ENCODE results near the gene RNF207.

Gene RNF207

DNA sequence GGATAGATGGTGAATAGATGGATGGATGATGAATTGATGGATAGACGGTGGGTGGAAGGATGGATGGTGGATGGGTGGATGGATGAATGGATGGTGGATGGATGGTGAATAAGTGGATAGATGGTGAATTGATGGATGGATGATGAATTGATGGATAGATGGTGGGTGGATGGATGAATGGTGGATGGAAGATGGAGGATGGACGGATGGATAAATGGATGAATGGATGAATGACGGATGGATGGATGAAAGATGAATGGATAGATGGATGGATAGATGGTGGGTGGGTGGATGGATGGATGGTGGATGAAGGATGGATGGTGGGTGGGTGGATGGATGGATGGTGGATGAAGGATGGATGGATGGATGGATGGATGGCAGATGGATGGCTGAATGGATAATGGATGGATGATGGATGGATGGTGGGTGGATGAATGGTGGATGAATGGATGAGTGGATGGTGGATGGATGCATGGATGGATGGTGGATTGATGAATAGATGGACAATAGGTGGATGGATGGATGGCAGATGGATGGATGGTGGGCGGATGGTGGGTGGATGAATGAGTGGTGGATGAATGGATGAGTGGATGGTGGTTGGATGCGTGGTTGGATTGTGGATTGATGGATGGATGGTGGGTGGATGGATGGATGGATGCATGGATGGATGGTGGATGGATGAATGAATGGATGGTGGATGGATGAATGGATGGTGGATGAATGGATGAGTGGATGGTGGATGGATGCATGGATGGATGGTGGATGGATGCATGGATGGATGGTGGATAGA is 31.1 kb upstream of the RNF207 start:
- no peak for DNase-seq (ENCODE audit: low read depth, low spot score)

DNA sequence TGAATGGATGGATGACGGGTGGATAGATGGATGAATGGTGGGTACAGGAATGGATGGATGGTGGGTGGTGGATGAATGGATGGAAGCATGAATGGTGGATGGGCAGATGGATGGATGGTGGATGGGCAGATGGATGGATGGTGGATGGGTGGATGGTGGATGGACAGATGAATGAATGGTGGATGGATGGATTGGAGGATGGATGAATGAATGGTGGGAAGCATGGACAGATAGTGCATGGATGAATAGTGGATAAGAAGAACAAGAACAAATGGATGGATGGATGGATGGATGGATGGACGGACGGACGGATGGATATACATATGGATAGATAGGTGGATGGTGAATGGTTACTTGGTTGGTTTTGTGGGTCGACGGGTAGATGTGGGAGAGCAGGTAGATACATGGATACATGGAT is 30.5 kb upstream of the RNF207 start:
- DNase-seq (ENCODE audit: low read depth, low spot score), result no peak

DNA sequence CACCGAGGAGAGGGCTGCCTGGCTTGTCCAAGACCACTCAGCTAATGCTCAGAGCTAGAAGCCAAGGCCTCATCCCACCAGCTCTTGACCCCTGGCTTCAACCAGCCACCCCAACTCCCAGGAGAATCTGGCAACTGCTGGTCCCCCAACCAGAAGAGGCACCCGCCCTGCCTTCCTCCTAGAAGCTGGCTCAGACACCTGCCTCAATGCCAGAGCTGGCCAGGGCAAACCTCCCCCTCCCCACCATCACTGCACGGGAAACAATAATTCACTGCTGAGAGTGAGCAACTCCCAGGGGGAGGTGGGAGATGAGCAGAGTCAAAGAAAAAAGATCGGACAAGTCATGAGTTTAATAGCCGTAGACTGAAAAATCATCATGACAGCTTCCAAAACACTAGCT is 29.1 kb upstream of the RNF207 start:
- no peak for DNase-seq (ENCODE audit: low read depth, low spot score)

DNA sequence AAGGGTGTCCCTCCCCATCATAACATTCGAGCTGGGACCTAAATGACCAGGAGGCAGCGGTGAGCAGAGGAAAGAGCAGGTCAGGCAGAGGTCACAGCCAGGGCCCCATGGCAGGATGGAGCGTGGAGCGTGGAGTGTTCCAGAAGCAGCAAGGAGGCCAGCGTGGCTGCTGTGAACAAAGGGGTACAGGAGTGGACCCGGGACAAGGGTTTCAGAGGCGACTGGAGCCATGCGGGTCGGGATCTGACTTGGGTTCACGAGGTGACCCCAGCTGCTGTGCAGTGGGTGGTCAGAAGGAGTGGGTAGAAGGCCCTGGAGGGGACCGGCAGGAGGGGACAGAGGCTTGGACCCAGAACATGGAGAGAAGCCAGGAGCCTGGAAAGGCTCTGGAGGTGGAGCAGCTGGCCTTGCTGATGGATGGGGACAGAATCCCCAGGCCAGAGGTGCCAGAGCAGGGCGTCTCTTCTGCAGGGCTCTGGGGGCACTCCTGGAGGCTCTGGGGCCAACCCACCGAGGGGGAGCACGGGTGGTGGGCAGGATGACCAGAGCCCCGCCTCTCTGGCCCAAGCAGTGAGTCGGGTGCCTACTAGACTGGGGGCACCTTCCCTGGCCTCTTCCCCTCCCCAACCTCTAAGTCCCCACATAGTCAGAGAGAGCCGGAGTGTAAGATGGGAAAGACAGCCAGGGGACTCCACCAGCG is 28.1 kb upstream of the RNF207 start:
- no peak for DNase-seq (ENCODE audit: low read depth, low spot score)

DNA sequence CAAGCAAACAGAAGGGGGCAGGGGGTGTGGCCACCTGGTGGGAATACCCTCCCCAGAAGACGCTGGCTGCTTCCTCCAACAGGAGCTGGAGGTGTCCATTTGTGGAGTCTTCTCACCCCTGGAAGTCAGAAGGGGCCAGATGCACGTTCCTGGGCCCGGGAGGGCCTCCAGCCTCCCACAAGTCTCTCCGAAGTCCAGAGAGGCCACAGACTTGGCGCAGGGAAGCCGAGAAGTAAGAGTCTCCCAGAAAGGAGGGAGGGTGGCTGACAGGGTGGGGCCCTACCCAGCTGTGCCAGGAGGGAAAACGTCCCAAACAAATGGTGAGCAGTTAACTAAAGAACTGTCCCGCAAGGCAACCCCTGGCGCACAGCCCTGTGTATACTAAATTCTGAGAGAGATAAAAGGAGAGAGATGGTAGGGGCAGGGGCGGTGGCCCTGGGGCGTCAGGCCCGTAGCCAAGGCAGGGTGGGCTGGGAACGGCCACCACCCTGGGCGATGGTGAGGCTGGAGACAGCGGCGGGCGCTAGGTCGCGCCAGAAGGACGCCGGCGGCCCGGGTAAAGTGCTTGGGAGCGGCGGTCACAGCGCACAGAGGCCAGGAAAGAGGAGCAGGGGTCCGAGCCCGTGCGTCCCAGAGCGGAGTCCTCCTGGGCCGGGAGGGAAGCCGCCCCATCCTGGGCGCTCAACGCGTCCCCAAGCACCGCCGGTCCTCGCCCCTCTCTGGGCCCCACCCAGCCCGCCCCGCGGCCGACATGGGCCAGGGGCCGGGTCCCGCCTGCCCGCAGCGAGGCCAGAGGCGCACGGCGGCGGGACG is 27.0 kb upstream of the RNF207 start:
- no peak for DNase-seq (ENCODE audit: low read depth, low spot score)

DNA sequence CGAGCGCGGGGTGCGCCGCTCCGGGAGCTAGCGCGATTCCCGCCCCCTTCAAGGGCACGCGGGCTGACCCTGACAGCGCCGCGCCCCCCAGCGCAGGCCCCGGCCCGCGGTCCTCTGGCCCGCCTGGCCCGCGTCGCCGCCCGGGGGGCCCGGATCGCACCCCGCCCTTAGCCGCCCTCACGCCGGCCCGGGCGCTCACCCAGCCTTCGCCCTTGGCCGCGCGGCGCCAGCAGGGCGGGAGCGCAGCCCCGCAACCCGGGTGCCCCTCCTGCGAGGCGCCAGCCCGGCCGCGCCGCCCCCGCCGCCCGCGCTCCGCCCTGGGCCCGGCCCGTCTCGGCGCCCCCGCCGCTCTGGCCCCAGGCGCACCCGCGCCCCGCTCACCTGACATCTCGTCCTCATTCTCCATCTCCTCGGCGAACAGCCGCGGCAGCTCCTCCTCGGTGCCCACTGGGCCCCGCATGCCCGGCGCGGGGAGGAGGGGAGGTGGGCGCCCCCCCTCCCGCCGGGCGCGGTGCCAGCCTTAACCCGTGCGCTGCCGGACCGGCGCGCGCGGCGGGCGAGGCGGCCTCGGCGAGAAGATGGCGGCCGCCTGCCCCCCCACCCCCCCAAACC is 26.2 kb upstream of the RNF207 start:
- DNase-seq (ENCODE audit: low read depth, low spot score), result no peak

DNA sequence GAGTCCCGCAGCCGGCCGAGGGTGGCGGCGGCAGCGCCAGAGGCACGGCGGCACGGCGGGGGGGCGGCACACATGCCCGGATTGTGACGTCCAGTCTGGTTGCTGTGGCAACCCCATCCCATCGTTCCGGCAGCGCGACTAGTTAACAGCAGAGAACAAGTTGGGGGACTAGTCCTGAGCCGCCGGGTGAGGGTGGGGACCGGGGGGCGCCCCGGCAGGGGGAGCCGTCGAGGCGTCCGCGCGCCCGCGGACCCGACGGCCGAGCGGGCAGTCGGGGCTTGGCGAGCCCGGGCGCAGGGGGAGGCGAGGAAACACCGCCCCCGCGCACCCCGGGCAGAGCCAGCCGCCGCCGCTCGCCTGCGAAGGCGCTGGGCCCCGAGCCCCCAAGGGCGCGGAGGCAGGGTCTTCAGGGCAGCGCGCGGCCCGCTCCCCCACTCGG is 25.6 kb upstream of the RNF207 start, which contains the start of gene CHD5:
CHD5 (minus strand) TSS at position 54 of the 439 bp plus-strand sequence. CDS start 298 bp downstream, outside the sequence.
- no peak for DNase-seq (ENCODE audit: low read depth, low spot score)

DNA sequence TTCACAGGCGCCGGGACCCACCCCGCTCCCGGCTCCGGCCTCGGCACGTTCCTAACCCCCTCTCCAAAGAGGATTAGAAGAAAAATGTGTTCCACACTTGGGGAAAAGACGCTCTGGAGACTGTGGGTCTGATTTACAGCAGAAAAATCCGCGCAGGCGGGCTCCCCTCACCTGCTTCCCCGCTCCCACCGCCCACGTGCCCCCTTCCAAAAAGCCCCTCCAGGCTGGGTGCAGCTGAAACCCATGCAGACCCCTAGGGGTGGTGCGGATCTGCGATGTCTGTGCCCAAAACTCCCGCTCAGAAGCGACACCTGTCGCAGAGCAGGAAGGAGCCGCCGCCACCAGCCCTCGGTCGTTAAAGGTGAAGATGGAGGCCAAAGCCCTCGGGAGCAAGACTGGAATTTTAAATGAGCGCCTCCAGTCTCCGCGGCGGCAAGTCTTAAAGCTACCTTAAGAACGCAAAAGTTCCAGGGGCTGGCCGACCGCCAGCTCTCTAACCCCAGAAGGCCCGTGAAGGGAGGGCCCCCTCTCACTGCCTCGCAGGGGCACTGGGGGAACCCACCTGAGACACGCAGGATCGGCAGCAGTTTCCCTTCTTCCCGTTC is 25.1 kb upstream of the RNF207 start:
- DNase-seq (ENCODE audit: low read depth, low spot score), result no peak

DNA sequence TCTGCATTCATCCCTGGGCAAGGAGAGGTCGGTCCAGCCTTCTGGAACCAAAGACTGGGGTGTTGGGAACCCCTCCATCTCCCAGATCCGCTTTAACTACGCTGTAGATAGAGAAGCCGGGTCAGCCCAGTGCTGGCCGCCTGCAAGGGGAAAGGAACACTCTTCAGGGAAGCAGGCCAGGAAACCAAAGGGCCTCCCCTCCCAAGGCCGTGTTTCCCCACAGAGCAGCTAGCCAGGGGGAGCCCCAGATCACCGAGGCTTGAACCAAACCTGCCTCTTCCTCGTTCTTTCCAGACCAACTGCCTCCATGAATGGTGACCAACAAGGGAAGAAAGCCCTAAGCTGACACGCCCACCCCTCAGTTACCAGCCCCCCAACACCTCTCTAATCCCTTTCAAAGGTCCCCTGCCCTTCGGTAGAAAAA is 24.6 kb upstream of the RNF207 start:
- DNase-seq (ENCODE audit: low read depth, low spot score), result no peak

DNA sequence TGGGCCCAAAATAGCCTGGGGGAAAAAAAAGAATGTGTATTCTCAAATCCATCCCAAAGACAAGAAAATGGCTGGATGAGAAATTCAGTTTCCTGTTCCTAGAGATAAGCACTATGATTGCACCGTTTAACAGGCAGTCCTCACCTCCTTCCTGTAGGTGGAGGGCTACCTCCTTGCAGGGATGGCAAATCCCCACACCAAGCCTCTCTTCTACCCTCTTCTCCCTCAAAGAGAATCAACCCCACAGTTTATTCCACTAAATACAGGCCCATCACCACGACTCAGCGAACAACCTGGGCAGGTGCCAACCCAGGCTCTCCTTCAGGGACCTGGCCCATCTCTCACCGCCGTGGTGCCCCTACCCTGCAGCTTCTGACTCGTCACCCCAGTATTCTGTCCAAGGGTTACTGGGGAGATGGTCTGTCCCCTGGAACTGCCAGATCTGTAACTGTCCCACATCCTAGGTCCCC is 22.4 kb upstream of the RNF207 start:
- no peak for DNase-seq (ENCODE audit: low read depth, low spot score)

DNA sequence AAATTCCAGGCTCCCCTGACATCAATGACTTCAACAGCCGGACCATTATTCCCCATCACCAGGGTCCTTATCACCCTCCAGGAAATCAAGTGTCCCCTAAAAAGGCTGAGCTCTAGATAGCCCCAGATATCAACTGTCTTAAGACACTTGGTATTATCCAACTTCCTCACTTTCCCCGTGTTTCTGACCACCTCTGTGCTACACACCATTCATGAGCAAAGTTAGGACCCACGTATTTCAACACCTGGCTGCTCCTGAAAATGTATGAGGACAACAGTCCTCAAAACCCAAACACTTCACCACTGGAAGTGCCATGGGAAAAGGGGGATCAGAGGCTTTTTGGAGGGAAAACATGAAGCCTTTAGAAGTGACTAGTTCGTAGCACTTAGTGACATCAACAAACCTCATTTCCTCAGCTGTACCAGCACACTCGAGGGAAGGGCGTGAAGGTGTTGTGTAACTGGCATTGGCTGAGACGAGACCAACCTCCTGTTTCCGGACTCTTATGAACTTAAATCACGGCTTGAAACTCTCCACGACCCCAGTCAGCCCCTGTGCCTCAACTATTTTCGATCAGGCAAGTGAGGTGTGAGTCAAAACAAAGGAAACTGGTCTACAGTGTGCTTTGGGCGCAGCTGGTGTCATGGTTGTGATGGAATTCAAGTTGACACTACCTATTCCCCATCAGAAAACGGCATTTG is 21.7 kb upstream of the RNF207 start:
- DNase-seq (ENCODE audit: low read depth, low spot score), result no peak

DNA sequence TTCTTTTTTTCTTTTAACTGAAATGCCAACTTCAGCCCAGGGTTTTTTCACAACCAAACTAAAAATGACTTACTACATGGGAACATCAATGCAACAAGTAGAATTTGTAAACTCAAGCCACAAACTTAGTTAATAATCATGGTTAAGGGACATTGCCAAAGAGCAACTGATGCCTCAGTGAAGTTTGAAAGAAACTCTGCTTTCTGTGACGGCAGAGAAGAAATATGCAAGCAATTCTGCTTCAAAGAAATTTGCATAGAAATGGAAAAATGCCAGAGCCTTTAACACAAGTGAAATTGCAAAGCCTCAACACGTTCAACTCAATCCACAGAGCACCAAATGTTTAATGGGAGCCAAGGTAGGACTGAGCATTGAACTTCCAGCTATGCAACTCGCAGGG is 20.8 kb upstream of the RNF207 start:
- no peak for DNase-seq (ENCODE audit: low read depth, low spot score)

DNA sequence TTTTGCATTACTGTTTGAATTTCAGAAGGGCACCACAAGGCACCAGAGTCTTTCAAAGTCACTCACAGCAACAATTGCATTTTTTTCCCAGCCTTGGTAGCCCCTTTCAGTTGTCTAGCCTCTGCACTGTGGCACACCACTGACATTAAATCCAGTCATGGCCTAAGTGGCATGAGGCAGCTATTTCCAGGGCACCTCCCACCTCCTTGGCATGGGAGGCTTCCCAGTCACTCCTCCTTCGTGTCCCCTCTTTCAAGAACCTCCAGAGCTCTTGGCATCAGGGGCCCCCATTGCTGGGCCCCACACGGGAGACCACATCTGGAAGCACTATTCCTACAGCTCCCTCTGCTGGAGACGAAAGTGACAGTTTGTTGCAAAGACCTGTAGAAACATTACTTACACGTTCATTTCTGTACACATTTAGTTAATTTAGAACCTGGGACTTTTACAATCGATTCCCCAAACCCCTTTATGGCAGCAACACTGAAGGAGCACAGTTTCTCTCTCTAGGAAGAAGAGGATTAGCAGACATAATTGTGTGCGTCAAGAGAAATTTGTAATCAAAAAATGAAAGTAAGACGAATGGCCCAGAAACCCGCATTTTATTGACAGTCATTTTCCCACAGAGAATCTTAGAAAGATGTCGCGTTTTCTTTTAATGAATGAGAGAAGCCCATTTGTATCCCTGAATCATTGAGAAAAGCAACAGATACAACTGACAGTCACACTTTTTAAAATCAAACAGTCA is 20.1 kb upstream of the RNF207 start:
- no peak for DNase-seq (ENCODE audit: low read depth, low spot score)

DNA sequence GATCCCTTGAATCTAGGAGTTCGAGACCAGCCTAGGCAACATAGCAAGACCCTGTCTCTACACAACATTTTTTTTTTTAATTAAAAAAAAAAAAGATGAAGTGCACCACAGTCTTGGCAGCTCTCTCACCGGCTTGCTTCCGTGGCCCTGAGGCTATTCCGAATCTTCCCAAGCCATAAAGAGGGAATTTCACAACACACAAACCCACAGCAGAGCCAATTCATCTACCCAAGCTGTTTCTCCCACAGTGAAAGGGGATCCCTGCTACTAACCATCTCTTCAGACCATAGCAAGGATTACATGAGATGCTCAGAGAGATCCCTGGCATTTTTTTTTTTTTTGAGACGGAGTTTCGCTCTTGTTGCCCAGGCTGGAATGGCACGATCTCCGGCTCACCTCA is 17.5 kb upstream of the RNF207 start:
- DNase-seq (ENCODE audit: low read depth, low spot score), result no peak

DNA sequence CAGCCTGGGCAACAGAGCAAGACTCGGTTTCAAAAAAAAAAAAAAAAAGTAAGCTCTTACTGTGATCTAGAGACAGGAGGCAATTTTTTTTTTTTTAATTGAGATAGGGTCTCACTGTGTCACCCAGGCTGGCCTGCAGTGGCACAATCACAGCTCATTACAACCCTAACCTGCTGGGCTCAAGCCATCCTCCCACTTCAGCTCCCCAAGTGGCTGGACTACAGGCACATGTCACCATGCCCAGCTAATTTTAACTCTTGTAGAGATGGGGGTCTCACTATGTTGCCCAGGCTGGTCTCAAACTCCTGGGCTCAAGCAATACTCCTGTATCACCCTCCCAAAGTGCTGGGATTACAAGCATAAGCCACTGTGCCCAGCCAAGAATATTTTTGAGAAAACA is 14.0 kb upstream of the RNF207 start:
- DNase-seq (ENCODE audit: low read depth, low spot score), result no peak

DNA sequence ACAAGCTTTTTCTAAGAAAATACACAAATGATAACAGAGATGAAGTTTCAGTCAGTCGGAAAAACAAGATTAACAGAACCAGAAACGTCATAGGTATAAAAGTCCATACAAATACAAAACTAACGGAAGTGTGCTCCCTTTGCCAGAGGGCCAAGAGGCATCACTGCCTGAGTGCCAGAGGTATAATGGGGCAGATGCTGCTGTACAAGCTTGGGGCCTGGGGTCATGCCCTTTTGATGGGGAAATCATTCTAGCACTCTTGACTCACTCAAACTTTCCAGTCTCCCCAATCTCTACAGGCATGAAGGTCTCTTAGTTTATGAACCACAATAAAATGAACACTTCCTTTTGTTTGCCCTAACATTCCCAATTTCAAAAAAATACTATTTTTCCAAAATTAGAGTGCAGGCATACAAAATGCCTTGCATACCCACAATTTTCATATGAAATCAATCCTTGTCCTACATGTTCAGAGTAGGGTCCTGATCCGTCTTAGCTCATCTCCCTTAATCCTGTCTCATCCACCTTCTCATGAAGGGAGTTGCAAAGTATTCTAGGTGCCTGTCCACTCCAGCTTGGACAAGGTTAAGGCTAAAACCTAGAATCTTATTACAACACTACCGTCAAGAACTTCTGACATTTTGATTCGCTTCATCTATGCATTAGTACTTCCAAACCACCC is 8.0 kb upstream of the RNF207 start:
- no peak for DNase-seq (ENCODE audit: low read depth, low spot score)

DNA sequence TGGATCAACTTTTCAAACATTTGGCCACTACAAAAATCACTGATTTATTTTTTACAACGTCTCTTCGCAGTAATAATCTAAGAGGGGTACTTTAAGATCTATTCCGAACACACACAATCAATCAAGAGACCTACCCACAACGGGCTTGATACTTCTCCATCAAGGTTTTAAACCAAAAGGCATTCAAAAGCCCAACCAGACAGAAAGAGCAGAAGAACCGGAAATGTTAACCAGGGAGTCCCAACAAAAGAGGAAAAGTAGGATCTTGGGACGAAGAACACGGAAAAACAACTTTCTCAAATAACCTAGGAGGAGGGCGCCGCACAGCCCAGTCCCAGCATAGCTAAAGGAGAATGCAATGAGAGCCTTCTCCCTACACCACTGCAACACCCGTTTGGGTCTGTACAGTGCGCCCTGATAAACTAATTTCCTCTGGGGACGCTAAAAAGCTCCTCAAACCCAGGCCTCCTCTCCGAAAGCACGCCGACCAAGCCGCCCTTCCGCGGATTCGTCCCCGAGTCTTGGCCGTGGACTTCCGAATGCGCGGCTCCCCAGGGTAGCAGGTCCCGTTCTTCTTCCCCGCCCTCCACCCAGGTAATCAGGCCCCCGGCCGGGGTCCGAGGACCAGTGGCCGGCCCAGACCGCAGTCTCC is 7.1 kb upstream of the RNF207 start:
- no peak for DNase-seq (ENCODE audit: low read depth, low spot score)

DNA sequence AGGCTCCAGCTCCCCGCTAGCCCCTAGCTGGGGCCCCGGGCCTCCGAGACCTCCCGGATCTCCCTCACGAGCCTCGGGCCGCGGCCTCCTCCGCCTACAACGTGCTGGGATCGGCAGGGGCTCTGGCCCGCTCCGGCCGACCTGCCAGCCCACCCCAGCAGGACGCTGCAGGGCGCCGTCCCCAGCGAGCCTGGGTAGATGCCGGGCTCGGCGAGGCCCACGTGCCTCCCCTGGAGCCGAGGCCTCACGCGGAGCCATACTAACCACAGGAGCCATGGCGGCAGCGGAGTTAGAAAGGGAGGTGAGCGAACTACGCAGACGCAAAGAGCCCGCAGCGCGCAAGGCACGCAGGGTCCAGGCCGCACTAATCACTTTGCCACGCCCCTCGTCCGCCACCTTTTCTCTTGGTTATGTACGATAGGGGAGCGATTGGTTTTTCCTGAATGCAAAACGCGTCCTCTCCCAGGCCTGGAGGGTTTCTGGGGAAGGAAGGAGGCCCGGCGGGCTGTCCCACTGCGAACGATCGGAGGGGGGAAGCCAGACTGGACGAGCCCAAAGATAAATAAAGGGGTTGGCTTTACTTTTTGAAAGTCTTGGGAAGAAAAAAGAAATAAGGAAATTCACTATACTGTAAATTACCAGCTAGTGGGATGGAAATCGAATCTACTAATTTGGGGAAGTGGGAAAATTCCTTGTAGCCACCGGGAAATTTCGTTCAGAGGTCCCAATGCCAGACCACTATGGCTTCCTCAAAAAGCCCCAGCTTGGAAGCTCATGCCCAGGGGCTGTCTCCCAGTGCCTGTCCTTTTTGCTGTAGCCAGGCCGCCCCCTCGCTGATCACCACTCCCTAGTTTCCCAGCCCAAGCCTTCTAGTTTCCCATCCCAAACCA is 6.4 kb upstream of the RNF207 start, which contains the start of gene RPL22:
RPL22 (minus strand) TSS at position 298 of the 890 bp plus-strand sequence; CDS start at position 276, 22 bp downstream.
- DNase-seq (ENCODE audit: low read depth, low spot score), result peak; percentile 97
